T47D (cell line): ENCODE results near the gene IL15RA.
"Not testable (repeated sequence)": the region's sequence is repeated elsewhere in the genome, so short reads cannot be mapped to it uniquely, and the experiment has no call there.

ENCODE experiments used
- DNase-seq, 2 experiments: peaks; one replicate each; pipeline versions ENCODE4 v3.0.0 to v3.0.0-alpha.2; 2011 to 2012; ENCODE audit warnings: low read depth in 1 of 2, low spot score in 1 of 2
- JUND ChIP-seq: IDR thresholded peaks from 2 replicates; pipeline ENCODE4 v1.6.1; 2012; ENCODE audit warnings: low read depth
- in situ Hi-C: cut with HindIII; loops from 2 replicates; pipeline ENCODE4 v1.10.0; 2016; ENCODE audit warnings: low sequenced_read_pairs, low pct_unique_long_range_greater_than_20kb

Gene IL15RA

DNA sequence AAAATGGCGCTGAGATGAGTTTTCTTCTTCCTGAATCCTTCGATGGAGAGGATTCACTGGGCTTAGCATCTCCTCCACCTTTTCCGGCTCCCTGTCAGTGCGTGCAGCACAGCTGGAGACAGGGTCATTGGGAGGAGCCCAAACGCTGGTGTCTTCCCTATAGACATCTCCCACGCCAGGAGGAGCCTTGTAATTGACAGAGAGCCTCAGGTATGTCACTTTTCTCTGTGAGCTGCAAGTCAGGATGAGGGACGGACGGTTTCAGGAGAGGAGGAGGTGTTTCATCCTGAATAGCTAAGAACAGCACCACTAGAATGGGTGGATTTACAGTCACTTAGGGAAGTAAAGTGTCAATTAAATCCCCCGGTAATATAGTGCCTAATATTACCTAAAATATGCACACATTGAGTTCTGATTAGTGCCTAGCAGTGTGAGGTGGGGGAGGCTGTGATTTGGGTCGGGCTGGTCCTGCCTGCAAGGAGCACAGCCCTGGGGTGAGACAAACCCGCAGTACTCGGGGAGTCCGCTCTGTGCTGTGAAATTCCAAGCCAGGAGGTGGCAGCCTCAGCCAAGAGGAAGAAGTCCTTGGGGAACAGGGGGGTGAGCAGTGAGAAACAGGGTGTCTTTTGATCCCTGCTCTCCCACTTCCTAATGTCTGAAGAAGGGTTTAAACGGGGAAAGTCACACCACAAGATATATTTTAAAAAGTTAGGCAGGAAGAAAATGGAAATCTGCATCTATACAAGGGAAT, 28.2 kb downstream of the IL15RA start:
- TF ChIP-seq JUND: no peak
- DNase-seq: peak; percentile 83 to 86
- in situ Hi-C loops: no loop called here

DNA sequence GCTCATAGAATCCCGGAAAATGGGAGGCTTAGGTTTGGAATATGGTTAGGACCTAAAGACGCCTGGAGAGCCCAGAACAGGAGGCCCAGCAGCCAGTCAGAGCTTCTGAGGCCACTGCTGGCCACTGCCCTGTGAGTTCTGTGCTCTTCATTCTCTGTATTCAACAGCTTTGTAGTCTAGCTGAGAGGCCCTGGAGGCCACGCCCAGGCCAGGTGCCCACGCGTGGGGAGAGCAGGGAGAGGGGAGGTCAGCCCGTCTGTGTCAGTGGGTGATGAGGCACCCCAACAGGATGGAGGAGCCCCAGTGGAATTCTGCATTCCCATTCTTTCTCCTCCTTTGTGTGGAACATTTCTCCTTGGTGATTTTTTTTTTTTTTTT, 29.1 kb downstream of the IL15RA start:
- no peak for DNase-seq
- no peak for TF ChIP-seq JUND
- in situ Hi-C loops: no loop called here

DNA sequence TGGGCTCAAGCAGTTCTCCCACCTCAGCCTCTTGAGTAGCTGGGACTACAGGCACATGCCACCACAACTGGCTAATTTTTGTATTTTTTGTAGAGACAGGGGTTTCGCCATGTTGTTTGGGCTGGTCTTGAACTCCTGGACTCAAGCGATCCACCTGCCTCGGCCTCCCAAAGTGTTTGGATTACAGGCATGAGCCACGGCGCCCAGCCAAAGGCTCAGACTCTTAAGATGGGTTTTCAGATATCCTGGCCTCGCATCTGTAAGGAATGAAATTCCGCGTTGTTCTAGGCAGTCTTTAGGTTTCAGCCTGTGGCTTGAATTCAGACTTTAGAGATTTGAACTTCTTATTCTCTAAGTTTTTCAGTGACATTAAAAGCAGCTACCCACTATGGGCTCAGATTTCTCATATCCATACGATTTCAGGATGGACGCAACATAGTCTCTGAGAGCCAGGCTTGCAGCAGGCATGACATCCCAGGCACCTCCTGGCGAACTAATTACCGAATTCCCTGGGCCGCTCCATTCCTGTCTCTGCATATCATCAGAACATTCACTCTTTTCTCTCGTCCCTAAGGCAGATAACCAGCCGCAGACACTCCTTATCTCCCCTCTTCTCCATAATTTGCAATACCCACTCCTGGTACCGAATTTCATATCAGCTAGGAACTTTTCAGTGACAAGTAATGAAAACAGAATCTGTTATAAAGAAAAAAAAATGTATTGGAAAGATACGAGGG, 29.7 kb downstream of the IL15RA start:
- TF ChIP-seq JUND: no peak
- no peak for DNase-seq
- in situ Hi-C loops: no loop called here

DNA sequence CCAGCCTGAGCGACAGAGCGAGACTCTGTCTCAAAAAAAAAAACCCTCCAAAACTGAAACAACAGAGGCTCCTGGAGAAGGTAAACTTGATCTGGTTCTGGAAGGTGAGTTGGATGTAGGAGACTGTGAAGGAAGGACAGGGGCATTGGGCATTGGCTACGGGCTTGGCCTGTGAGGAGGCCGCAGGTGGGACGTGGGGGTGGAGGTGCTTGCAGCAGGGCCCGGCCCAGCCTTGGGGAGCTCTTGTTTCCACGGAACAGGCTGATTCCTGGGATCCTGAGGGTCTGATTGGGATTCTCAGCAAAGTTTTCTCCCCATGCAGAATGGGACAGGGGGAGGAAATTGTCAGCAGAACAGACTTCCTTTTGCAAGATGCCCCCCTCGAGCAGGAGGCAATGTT, 30.6 kb downstream of the IL15RA start:
- DNase-seq: no peak
- in situ Hi-C loops: no loop called here
- no peak for TF ChIP-seq JUND

DNA sequence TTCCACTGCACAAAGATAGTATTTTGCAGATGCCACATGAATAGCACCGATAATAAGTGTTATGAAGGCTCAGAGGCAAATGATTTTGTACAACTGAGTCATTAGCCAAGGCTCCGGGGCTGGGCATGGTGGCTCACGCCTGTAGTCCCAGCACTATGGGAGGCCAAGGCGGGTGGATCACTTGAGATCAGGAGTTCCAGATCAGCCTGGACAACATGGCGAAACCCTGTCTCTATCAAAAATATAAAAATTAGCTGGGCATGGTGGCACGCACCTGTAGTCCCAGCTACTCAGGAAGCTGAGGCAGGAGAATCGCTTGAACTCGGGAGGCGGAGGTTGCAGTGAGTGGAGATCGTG, 30.9 kb downstream of the IL15RA start:
- in situ Hi-C loops, DNase-seq: not testable (repeated sequence)

DNA sequence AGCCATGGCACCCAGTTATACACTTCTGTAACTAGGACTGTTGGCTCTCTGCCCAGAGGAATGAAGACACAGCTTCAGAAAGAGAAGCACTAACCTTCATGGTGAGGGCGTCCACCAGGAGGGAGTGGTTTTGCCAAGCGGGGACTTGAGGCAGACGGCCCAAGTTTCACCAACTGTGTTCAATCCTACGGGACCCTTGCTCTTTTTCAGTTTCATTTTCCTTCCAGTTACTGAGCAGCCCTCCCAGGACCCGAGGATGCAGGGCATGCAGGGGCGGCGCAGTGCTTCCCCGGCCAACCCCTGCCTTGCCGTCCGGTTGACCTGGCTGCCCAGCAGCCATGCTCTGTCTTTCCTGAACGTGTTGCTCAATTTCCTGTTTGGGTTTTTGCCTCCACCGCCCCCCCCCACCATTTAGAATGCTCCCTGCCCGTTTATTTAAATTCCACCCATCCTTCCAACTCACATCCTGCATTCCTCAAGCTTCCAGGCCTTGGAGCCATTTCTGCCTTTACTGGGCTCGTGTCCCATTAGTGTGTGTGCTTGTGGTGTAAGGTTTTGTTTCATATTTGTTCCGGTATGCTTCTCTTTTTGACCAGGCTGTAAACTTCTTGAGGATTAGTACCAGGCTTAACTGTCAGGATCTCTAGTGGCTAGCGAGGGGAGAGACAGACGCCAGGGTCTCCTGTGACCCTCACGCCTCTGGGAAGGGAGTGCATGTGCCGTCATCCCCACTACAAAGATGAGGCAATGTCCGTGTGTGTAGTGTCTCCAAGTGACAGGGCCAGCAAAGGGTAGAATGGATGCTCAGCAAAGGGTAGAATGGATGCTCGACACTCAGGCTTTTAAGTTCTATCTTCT, 31.6 kb downstream of the IL15RA start:
- in situ Hi-C loops: no loop called here
- TF ChIP-seq JUND: no peak
- peak; percentile 64 to 80 for DNase-seq

DNA sequence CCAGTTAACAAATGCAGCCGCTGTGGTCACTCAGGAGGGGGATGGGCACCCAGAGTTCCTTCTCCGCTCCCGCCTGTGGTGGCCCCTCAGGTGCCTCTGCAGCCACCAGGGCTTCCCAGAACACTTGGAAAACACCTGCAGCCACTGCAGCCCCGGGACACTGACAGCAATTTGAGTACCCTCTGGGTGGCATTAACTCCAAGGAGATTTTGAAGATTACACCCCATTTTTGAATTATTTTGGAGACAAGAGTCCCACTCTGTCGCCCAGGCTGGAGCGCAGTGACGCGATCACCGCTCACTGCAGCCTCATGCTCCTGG, 32.2 kb downstream of the IL15RA start:
- TF ChIP-seq JUND: no peak
- DNase-seq: no peak
- in situ Hi-C loops: no loop called here

DNA sequence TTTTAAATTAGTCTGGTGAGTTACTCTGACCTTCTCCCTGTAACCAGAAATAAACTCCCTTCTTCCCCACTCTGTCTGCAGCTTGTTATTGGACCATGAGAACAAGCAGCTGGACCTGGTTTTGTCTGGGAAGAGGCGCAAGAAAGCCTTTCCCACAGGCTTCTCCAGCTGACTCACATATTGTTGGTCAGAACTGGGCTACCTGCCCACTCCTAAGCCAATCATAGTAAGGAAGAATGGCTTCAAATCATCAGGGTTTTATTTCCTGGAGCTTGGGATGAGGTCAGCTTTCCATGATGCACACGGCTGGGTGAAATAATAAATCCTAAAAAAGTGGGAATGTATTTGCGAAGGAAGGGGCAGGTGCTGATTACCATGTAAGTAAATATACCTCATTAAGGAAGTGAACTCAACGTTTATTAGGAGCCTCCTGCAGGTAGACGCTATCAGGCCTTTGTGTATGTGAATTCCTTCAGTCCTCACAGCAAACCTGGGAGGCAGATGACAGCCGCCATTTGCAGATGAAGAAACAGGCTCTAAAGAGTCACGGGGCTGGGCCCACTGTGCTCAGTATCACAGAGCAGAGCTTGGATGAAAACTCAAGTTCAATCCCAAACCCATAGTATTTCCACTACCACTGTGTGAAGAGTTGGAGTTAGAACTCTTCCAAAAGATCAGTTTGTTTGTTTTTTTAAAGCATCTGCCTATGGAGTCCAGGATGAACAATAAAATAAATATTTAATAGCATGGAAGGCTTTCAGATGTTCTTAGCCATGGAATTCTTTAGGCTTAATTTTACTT, 32.8 kb downstream of the IL15RA start:
- in situ Hi-C loops: no loop called here
- DNase-seq: peak in 1 of 2 experiments; percentile 70
- TF ChIP-seq JUND: no peak

DNA sequence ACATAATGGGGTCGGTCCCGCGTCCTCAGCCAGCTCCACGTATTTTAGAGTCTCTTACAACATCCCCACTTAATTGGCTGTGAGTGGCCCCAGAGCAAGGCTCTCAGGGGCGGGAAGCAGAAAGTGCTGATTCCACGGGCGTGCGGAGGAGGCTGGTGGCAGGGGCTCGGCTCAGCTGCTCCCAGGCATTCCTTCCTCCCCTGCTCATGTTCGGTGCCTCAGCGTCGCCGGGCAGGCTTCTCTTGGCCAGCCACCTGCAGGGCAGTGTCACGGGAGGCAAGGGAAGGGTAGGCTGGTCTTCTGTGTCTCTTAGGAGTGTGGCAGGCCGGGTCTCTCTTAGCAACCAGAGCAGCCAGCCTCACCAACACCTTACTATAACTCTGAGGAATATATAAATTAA, 33.8 kb downstream of the IL15RA start:
- TF ChIP-seq JUND: no peak
- in situ Hi-C loops: no loop called here
- peak in 1 of 2 experiments; percentile 36 for DNase-seq

DNA sequence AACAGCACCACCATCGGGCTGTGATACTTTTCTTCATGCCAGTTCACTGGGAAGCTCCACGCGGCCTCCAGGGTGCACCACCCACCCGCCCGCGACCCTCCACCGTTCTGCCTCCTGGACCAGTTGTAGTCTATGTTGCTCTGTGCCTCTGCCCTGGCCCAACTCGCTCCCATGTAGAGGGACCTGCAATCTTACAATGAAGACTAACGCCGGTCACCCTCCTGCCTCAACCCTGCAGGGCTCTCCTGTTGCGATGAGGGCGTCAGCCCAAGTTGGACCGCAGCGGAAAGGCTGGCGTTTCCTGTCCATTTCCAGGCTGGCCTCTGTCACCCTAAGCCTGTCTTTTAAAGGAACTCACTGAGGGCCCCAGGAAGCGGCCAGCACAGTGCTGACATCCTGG, 34.9 kb downstream of the IL15RA start:
- DNase-seq: no peak
- in situ Hi-C loops: no loop called here
- TF ChIP-seq JUND: no peak

DNA sequence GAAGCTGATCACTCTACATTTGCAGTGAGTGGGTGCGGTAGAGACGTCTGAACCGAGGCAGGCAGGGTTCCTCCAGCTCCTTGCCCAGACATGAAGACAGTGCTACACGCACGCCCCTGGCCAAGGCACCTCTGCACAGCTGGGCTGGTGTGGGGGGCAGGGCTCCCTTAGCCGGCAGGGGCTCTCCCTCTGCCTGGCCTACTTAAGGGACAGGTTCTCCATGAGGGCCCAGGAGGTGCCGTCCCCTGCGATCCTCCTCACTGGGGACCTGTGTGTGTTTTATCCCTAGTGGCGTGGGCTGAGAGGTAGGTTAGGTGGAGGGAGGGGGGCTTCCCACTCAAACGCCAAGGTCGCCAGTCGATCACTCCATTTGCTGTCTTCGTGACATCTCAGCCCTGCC, 35.3 kb downstream of the IL15RA start:
- no peak for DNase-seq

DNA sequence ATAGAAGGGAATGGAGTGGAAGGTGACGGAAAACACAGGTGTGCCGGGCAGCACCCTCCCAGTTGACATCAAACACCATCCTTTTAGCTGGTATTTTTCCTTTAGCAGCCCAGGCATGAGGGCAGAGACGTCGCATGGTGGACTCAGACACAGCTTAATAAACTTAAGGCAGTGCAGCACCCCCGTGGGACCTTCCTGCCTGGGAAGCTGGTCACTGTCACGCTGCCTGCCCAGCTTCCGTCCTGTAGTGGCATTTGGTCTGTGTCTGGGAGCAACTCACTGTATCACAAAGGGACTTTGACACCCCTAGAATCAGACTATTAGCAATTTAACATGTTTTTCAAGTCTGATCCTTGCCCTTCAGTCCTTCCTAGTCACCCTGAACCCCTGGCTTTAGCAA, 35.8 kb downstream of the IL15RA start:
- in situ Hi-C loops: no loop called here

More for the DNA sequence above, 35.3 kb downstream of the IL15RA start:
- no peak for TF ChIP-seq JUND
- in situ Hi-C loops: no loop called here

More for the DNA sequence above, 35.8 kb downstream of the IL15RA start:
- no peak for DNase-seq
- no peak for TF ChIP-seq JUND
